NCI-H1694 (cell line): ENCODE measurements around the gene MMP26.

Experiments
- DNase-seq: peaks from one replicate; lab custom pipeline; 2025; lab: John Stamatoyannopoulos, UW

MMP26 gene

GRCh38 chr11:4704054-4704789, at the start of gene MMP26:
MMP26 (plus strand) TSS chr11:4704784.
- no peak for DNase-seq

GRCh38 chr11:4658629-4659445, 45.7 kb upstream of the MMP26 start:
- DNase-seq, result no peak

- no peak for DNase-seq
These were observed 41.7 kb upstream of the MMP26 start for GRCh38 chr11:4662876-4663275.

GRCh38 chr11:4664183-4664582, 40.4 kb upstream of the MMP26 start:
- DNase-seq, result no peak

GRCh38 chr11:4664786-4665185, 39.8 kb upstream of the MMP26 start:
- no peak for DNase-seq

- DNase-seq, result no peak
These were observed 39.2 kb upstream of the MMP26 start for GRCh38 chr11:4665424-4665823.

GRCh38 chr11:4671741-4672140, 32.8 kb upstream of the MMP26 start:
- DNase-seq, result no peak

- no peak for DNase-seq
These were observed 32.1 kb upstream of the MMP26 start for GRCh38 chr11:4672470-4672869.

GRCh38 chr11:4673781-4674180, 30.8 kb upstream of the MMP26 start:
- DNase-seq, result no peak

GRCh38 chr11:4677948-4678347, 26.6 kb upstream of the MMP26 start:
- no peak for DNase-seq

- no peak for DNase-seq
These were observed 24.2 kb upstream of the MMP26 start for GRCh38 chr11:4680341-4680740.

- no peak for DNase-seq
These were observed 21.8 kb upstream of the MMP26 start for GRCh38 chr11:4682623-4683419.

GRCh38 chr11:4684631-4685285, 19.8 kb upstream of the MMP26 start:
- DNase-seq, result no peak

- DNase-seq, result no peak
These were observed 9.1 kb upstream of the MMP26 start for GRCh38 chr11:4695442-4695841.

- no peak for DNase-seq
These were observed 7.0 kb upstream of the MMP26 start, which contains the start of gene OR51E2 for GRCh38 chr11:4697585-4697984. OR51E2 (minus strand) TSS chr11:4697853; CDS start chr11:4682711, 15,142 bp downstream.

GRCh38 chr11:4699697-4700435, 4.7 kb upstream of the MMP26 start:
- DNase-seq, result no peak

- DNase-seq, result no peak
These were observed 4.2 kb upstream of the MMP26 start for GRCh38 chr11:4700436-4700820.

GRCh38 chr11:4704790-4705334, 278 bp downstream of the MMP26 start:
- no peak for DNase-seq

- DNase-seq, result no peak
These were observed 8.7 kb downstream of the MMP26 start for GRCh38 chr11:4713241-4713640.

GRCh38 chr11:4714300-4714699, 9.7 kb downstream of the MMP26 start:
- DNase-seq, result no peak
